ENCODE results near the gene PVALEF. TPM values are rescaled to one million over a fixed set of nuclear protein-coding genes. Genes with fewer than 3 reads are reported as not detected.

Gene PVALEF
- total RNA-seq, 2 donors from 2014 or later = not detected

- Histone ChIP-seq H3K9me3 (no peaks in the 10 kb centered on the region), H3K27ac (no peak overlapping the region), H3K4me1 (replicated peaks) (peaks cover 7% of the 10 kb centered on the region), H3K4me3 (no peak overlapping the region), H3K36me3 (no peaks in the 10 kb centered on the region), H3K27me3 (replicated peaks; ENCODE audit: insufficient read depth) (no peaks in the 10 kb centered on the region)
- 90% methylated on average over 18 of the region's 18 CpGs for WGBS
- TF ChIP-seq POLR2A (IDR thresholded peaks at IDR 0.05) (no peak), CTCF (IDR thresholded peaks at IDR 0.05) (no peak), POLR2AphosphoS5 (IDR thresholded peaks at IDR 0.05) (no peak)
- no peak for DNase-seq (ENCODE audit: low spot score)
- intact Hi-C loops (cut with DNase I) = no loop called here
Measured at GRCh38 chr17:81217491-81217890, 52.2 kb downstream of the PVALEF start.

- Histone ChIP-seq H3K9me3 (no peaks in the 10 kb centered on the region), H3K4me1 (replicated peaks) (peaks cover 10% of the 10 kb centered on the region), H3K36me3 (no peaks in the 10 kb centered on the region), H3K27ac (no peak overlapping the region), H3K4me3 (no peak overlapping the region), H3K27me3 (replicated peaks; ENCODE audit: insufficient read depth) (no peaks in the 10 kb centered on the region)
- intact Hi-C loops (cut with DNase I) = no loop called here
- TF ChIP-seq POLR2A (IDR thresholded peaks at IDR 0.05) (no peak), POLR2AphosphoS5 (IDR thresholded peaks at IDR 0.05) (no peak), CTCF (IDR thresholded peaks at IDR 0.05) (no peak)
- WGBS = 85% methylated on average over 13 of the region's 13 CpGs
- no peak for DNase-seq (ENCODE audit: low spot score)
Measured at GRCh38 chr17:81218459-81218858, 53.2 kb downstream of the PVALEF start.

- Histone ChIP-seq H3K4me3 (no peak overlapping the region), H3K27me3 (replicated peaks; ENCODE audit: insufficient read depth) (no peaks in the 10 kb centered on the region), H3K4me1 (replicated peaks) (peaks cover 10% of the 10 kb centered on the region), H3K27ac (no peak overlapping the region), H3K36me3 (no peaks in the 10 kb centered on the region), H3K9me3 (no peaks in the 10 kb centered on the region)
- 92% methylated on average over 11 of the region's 11 CpGs for WGBS
- intact Hi-C loops (cut with DNase I) = no loop called here
- TF ChIP-seq POLR2AphosphoS5 (IDR thresholded peaks at IDR 0.05) (no peak), POLR2A (IDR thresholded peaks at IDR 0.05) (no peak), CTCF (IDR thresholded peaks at IDR 0.05) (no peak)
- no peak for DNase-seq (ENCODE audit: low spot score)
Measured at GRCh38 chr17:81218991-81219390, 53.7 kb downstream of the PVALEF start.

GRCh38 chr17:81219476-81220180 is 54.3 kb downstream of the PVALEF start:
- Histone ChIP-seq H3K27ac (no peak overlapping the region), H3K9me3 (no peaks in the 10 kb centered on the region), H3K27me3 (replicated peaks; ENCODE audit: insufficient read depth) (no peaks in the 10 kb centered on the region), H3K4me3 (no peak overlapping the region), H3K4me1 (replicated peaks) (peaks cover 10% of the 10 kb centered on the region), H3K36me3 (no peaks in the 10 kb centered on the region)
- 92% methylated on average over 24 of the region's 24 CpGs for WGBS
- TF ChIP-seq POLR2A (IDR thresholded peaks at IDR 0.05) (no peak), POLR2AphosphoS5 (IDR thresholded peaks at IDR 0.05) (no peak), CTCF (IDR thresholded peaks at IDR 0.05) (no peak)
- intact Hi-C loops (cut with DNase I) = no loop called here
- no peak for DNase-seq (ENCODE audit: low spot score)

- Histone ChIP-seq H3K9me3 (no peaks in the 10 kb centered on the region), H3K27me3 (replicated peaks; ENCODE audit: insufficient read depth) (no peaks in the 10 kb centered on the region), H3K27ac (no peak overlapping the region), H3K4me1 (replicated peaks) (peaks cover 10% of the 10 kb centered on the region), H3K36me3 (no peaks in the 10 kb centered on the region), H3K4me3 (no peak overlapping the region)
- intact Hi-C loops (cut with DNase I) = no loop called here
- TF ChIP-seq POLR2AphosphoS5 (IDR thresholded peaks at IDR 0.05) (no peak), POLR2A (IDR thresholded peaks at IDR 0.05) (no peak), CTCF (IDR thresholded peaks at IDR 0.05) (no peak)
- 57% methylated on average over 11 of the region's 11 CpGs for WGBS
- DNase-seq (ENCODE audit: low spot score) = no peak
Measured at GRCh38 chr17:81221371-81221841, 56.1 kb downstream of the PVALEF start.

Measured in prostate gland (tissue), 2 donors.